GM18873 (cell line): ENCODE measurements around the gene ENOX2.

Experiments used
- ATAC-seq: cut with Tn5 transposase; IDR thresholded peaks from one replicate; pipeline ENCODE4 v1.9.1; 2021; ENCODE audit warnings: mild to moderate bottlenecking, moderate library complexity, moderate number of reproducible peaks; ENCODE audit not compliant: unreplicated experiment, low FRiP score

Gene ENOX2

DNA sequence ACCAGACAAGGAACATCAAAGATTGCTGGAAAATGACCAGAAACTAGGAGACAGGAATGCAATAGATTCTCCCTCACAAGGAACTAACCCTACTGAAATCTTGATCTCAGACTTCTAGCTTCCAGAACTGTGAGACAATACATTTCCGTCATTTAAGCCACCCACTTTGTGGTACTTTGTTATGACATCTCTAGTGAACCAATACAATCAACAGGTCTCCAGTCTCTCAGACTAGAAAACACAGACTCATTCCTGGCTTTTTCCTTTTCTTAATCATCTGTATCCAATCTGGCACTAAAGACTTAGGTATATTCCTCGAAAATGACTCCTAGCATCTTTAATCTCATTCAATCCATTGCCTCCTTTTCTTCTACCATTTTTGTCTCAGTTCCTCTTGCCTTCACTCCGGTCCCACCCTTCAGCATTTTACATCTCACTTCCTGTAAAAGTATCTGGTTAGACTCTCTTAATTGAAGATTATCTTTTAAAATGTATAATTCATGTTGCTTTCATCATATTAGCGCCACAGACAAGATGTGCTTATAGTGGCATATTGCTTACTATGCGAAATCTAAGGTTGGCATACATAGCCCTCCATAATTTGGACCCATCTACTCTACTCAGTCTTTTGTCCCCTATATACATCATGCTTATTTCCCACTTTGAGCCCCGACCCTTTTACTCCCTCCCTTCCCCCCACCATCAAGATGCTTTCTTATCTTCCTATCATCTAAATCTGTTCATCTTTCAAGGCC, 250.0 kb downstream of the ENOX2 start:
- no peak for ATAC-seq

DNA sequence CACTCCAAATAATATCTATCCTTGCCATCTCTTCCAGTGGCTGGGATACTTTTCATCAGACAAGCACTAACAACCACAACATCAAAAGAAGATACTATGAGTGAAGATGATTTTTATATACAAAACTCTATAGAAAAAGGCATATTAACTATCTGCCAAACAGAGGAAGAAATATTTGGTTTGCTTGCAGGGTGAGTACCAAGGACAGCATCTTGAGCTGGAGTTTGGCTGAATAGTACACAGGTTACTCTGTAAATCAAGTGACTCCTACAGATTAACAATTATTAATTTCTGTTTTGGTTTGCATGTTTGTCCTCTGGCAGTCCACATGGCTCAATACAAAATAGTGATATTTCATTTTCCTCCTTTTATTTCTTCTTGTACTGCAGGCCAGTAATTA, 253.3 kb downstream of the ENOX2 start:
- ATAC-seq, result no peak

DNA sequence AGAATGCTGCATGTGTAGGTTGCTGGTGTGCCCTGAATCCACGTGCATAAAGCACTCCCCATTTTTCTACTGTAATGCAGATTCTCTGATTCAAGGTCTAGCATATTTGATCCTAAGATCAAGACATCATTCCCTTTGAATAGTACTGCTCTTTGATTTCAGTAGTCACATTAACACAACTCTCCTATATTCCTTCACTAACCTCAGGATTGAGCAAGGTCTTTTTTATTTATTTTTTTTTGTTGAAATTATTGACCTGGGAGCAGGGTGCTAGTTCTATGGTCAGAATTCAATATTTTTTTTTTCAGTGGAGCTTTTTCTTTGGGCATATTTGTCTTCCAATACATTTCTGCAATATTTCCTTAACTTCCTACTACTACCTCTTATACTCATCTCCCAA, 255.5 kb downstream of the ENOX2 start:
- no peak for ATAC-seq

DNA sequence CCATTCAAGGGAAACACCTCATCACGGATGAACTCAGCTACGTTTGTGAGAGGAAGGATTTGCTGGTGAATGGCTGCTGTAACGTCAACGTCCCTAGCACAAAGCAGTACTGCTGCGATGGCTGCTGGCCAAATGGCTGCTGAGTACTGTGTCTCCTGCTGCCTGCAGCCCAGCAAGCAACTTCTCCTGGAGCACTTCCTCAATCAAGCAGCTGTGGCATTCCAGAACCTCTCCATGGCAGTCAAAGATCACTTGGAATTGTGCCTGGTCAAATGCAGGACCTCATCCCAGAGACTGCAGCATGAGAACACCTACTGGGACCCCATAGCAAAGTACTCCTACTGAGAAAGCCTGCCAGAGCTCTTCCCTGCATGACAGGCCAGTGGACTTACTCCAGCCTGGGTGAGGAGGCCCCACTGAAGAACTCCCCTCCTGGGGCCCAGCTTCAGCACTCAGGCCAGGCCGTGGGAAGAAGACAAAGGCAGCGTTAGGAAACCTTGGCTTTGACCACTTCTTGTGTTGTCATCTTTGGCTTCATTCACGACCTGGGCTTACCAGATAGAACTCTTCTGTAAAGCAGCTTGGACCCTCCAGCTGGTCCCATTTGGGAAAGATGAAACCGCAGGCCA, 256.9 kb downstream of the ENOX2 start:
- no peak for ATAC-seq

DNA sequence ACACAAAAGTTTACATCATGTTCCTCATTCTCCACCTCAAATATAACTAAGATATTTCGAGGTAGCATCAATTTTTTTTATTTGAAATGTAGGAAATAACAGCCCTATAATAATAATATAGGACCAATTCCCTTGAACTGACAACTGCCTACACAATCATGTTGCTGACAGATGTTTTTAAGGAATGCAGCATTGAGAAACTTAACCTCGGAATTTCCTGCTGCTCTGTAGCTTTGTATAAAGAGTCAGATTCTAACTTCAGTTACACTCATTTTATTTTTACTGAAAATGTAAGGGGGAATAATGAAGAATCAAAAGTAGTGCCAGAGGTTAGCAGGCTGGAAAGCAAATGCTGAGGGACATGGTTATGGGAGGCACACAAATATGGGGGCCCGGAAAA, 265.4 kb downstream of the ENOX2 start:
- ATAC-seq, result no peak

DNA sequence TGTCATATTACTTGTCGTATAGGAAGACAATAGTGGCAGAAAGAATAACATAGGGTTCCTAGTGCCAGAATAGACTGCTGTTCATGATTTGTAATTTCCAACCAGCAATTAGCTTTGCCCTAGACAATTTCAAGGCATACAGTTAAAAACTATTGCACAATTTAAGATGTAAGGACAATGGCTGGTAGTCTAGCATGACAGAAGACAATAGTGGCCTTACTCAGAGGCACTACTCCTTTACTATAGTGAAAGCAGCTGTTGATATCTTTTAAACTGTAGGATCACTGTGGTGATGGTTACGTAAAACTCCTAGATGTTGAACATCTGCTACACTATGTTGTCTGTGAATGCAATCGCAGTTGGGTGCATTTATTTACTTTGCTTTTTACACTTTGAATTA, 266.7 kb downstream of the ENOX2 start:
- no peak for ATAC-seq

DNA sequence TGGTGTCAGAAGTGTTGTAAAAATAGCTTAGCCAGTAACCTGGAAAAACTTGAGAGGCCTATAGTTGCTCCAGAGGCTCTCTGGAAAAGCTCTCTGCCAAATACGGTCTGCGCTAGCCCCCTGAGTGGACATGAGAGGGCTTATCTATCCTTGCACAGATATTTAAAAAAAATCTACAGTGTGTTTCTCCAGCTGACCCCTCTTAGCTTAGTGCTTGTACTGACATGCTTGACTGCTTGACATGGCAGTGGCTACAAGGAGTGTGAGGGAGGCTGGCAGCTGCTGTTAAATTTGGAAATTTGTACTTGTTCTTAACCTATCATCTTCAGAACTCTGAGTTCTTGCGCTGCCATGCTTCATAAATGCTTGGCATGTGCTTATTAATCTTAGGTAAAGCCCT, 272.0 kb downstream of the ENOX2 start:
- no peak for ATAC-seq

DNA sequence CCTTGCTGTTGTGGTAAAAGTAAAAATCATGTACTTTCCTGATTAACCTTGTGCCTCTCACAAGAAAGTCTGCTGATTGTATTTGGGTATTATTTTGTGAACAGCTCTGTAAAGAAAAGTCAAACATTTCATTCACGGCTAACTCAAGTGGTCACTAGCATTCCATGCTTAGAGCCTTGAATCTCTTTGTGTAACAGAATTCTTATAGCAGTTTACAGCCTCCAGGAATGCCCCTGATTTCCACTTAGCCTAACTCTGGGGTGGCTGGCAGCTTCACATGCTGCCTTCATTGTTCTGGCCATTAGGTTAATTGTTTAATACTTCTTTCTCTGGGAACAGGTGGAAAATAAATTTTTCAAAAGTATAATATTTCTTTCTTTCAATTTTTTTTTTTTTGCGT, 274.5 kb downstream of the ENOX2 start:
- ATAC-seq, result no peak

DNA sequence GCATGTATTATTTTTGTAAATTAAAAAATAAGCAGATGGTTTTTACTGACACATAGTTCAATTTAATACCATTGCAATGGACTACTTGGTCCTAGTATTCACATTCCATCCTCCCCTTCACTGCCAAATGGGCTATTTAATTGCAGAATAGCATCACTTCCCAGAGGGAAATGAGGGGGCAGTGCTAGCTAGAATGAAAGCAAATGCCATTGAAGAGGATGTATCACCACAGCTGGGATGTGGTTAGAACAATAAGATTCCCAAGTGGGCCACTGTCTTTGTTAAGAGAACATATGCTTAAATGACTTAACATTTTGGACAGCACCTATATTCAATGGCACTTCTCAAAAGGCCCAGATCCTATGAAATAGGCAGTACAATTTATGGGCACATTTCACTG, 276.5 kb downstream of the ENOX2 start:
- ATAC-seq, result no peak

DNA sequence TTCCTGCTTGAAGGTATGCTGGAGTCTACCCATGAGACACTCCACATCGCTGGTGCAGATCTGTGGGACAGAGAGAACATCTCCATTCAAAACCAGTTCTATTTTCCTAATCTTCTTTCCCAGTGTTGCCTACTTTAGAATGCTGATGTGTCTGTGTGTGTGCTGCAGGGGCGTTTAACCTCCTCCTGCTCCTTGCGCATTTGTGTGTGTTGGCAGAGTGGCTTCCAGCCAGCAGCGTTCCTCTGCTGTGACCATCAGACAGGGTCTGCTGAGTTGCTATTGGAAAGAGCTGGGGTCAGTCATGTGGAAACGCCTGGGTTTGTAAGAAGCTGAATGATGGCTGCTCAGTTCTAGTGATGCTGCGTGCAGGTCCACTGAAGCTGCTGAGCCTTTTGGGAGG, 277.6 kb downstream of the ENOX2 start:
- no peak for ATAC-seq

DNA sequence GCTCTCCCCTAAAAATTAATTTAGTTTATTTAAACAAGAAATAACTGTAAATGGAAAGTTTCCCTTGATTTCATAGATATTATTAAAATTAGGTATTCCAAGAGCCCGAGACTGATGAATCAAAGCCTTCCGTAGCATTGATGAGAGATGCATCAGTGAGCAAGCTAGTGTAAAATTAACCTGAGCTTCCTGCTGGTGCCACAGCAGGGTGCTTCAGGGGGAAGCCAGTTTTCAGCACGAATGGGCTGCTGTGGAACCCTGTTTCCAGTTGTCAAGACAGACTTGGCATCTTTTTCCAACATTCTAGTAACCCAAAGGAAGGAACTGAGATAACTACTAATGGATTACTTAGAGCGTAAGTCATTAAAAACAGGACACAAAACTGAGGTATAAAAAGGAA, 279.5 kb downstream of the ENOX2 start:
- ATAC-seq, result no peak

DNA sequence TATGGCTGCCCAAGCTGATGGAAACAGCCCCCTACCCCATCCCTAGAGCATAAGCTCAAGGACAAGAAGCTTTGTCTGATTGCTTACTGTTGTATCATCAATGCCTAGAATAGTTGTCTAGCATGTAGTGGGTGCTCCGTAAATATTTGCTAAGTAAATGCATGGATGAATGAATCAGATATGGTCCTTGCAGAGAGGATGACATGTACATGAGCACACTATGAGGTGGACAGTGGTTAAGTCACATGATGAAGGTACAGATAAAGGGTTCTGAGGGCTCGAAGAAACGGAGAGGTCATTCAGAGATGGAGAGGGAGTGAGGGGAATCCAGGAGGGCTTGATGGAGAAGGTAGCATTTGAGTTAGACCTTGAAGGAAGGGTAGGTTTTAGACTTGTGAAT, 287.1 kb downstream of the ENOX2 start:
- ATAC-seq, result no peak

DNA sequence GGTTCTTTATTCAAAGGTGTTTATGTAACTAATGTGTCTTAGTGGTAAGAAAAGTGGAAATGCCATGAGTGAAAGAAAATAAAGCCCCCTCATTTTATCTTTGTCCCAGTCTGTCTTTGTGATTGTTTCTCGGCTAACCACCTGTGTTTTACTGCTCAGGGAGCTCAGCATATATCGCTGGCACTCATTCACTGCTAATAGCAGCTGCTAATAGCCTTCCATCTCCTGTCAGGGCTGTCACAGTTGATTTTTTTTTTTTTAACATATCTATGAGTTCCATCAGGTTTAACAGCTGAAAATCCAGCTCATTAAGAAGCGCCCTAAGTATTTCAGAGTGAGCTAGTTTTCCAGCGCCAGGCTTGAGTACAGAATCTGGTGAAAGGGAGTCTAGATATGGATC, 295.6 kb downstream of the ENOX2 start:
- no peak for ATAC-seq

DNA sequence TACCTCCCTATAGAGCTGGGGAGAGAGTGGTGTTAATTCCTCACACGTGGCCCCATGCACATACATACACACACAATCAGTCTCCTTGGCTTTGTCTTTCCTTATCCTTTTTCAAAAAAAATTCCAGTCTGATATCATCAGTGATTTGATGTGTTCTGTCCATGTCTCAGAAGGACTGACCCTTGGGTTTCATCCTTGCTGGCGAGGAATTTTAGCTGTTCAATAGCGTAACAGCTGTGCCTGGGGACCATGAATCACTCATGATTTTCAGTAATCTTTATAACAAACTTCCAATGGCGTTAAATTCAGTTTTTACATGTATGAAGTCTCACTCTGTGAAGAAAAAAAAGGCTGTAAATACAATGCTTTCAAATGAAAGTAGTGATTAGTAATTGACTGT, 296.6 kb downstream of the ENOX2 start:
- ATAC-seq, result no peak

DNA sequence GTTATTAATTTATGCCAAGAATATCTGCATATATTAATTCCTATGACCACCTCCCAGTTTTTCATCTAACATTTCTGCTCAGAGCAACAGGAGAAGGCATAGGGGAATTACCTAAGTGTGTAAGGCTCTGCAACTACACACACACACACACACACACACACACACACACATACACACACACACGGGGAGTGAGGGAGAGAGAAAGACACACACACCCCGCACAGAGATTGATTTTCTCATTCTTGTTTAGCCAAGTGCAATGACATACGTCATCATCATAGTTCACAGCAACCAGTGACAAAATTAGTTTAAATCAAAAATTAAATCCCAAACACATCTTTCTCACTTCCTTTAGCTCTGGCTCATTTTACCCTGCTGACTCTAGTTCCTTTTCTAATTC, 298.1 kb downstream of the ENOX2 start:
- no peak for ATAC-seq

DNA sequence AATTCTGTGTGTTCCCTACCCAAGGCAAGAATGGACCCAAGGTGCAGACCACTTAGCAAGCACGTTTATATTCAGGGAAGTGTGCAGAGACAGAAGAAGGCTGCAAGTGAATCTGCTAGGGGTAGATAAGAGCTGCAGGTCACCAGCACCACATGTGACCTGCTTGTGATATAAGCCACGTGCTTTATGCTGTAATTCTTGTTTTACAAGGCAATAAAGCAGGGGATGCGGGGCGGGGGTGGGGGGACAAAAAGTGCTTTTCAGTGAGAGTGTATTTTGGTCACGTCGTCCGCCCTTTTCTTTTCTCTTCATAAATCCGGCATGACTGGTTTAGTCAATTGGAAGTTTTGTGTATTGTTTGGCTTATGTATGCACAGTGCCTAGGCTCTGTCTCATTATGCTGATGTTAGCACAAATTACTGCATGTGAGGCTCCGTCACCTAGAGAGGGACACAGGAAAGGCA, 308.5 kb downstream of the ENOX2 start:
- ATAC-seq, result no peak

DNA sequence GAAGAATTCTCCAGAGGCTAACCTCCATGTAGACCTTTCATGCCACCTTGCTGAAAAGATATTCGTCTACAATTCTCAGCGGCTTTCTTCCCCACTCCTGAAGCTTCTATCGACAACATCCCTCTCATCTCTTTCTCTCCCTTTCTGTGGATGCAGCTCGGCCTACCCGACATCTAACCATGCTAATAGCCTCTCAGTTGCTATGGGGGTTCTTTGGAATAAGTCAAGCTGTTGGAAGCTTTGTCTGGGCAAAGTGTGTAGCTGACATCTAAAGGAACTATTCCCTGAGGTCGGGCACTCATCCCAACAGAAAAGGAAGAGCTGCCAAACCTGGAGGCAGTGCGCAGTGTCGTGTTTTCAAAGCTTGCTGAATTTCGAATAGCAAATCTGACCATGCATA, 309.1 kb downstream of the ENOX2 start:
- ATAC-seq, result no peak

DNA sequence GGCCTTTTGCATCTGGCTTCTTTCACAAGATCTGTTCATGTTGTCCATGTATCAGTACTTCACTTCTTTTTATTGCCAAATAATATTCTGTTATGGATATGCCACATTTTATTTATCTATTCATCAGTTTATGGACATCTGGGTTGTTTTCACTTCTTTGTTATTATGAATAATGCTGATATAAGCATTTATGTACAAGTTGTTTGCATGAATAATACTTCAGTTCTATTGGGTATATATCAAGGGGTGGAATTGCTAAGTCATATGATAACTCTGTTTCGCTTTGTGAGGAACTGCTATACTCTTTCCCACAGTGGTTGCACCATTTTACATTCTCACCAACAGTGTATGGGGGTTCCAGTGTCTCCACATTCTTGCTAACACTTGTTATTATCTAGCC, 310.8 kb downstream of the ENOX2 start:
- no peak for ATAC-seq

DNA sequence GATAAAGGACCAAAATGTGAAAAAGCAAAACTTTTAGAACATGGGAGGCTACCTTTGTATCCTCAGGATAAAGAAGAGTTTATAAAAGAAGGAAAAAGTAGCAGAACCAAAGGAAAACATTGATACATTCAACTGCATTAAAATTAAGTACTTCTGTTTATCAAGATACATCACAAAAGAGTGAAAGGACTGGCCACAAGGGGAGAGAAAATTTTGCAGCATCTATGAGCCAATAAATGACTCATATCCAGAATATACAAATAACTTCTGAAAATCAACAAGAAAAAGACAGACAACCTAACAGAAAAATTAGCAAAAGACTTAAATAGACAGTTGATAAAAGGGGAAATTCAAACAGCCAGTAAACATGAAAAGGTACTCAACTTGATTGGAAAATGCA, 324.1 kb downstream of the ENOX2 start:
- ATAC-seq, result no peak

DNA sequence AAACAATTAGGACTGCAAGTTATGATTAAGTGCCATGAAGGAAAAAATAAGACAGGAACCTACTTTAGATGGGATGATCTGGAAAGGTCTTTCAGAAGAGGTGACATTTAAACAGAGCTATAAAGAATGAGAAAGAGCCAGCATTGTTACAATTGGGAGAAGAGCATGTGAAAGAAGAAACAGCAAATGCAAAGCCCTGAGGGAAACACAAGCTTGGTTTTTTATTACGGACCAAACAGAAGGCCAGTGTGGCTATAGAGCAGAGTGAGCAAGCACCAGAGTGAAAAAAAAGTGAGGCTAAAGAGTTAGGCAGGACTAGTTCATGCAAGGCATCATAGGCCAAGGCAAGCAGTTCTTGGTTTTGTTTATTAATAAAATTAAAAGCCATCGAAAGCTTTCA, 325.6 kb downstream of the ENOX2 start:
- no peak for ATAC-seq

DNA sequence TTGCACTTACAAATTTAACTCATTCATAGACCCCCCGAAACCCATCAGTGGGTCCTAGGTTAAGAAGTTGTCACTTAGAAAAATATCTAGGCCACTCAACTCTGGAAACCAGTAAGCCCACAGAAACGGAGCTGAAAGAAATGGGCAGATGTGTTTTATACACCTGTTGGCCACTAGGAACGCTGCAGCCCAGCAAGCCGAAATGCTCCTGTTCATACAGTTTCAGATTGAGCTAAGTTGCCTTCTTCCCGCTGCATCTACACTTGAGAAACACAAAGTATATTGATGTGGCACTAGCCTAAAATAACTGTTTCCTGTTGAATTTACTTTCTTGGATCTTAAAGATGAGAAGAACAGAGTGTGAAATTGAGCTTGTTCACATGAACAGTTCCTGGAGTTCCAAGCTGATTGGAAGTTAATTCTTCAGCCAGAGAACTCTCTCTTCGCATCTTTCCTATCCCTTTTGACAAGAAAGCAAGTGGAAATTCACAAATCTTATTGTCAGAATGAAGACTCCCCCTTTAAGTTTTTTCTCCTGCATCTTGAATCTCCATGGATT, 327.1 kb downstream of the ENOX2 start:
- peak; percentile 85 for ATAC-seq
